Calu3 (cell line): Measurements from ENCODE around the gene RAD51B. TPM values are rescaled to one million over a fixed set of nuclear protein-coding genes. Genes with fewer than 3 reads are reported as not detected.

Experiments used
- BruUV-seq: library from RNA; stranded (reverse); fragments of 400-500 nt; replicated peaks from 2 replicates; lab custom pipeline; 2021; lab: Mats Ljungman, UMichigan
- CTCF ChIA-PET: fragments of 300-600 bp; sonication (Branson Sonifier 250); formaldehyde crosslinking; loops from one replicate; lab custom pipeline; 2022; ENCODE audit warnings: antibody characterized with exemption; lab: Charles Lee
- DNase-seq: peaks from one replicate; pipeline ENCODE4 v3.0.0; 2022
- H3K27ac Mint-ChIP-seq: one replicate; pipeline ENCODE4 v1.8.0; 2022; ENCODE audit warnings: mixed read lengths; ENCODE audit not compliant: unreplicated experiment
- H3K27me3 Mint-ChIP-seq: one replicate; pipeline ENCODE4 v1.8.0; 2022; ENCODE audit warnings: mixed read lengths; ENCODE audit not compliant: unreplicated experiment
- H3K36me3 Mint-ChIP-seq: one replicate; pipeline ENCODE4 v1.8.0; 2022; ENCODE audit warnings: mild to moderate bottlenecking, moderate library complexity, mixed read lengths; ENCODE audit not compliant: insufficient read depth, unreplicated experiment
- H3K4me1 Mint-ChIP-seq: one replicate; pipeline ENCODE4 v1.8.0; 2022; ENCODE audit warnings: mild to moderate bottlenecking, low read depth, mixed read lengths; ENCODE audit not compliant: unreplicated experiment
- H3K4me3 Mint-ChIP-seq: one replicate; pipeline ENCODE4 v1.8.0; 2022; ENCODE audit warnings: mild to moderate bottlenecking, low read depth, moderate library complexity, mixed read lengths; ENCODE audit not compliant: unreplicated experiment
- H3K9me3 Mint-ChIP-seq: one replicate; pipeline ENCODE4 v1.8.0; 2022; ENCODE audit warnings: low read depth, mixed read lengths; ENCODE audit not compliant: unreplicated experiment
- intact Hi-C: fragments of 100-400 bp; cut with micrococcal nuclease; formaldehyde crosslinking; loops from one replicate; pipeline ENCODE4 v1.10.0; 2022; ENCODE audit not compliant: unreplicated experiment
- total RNA-seq: library from RNA; stranded (reverse); gene quantifications from 2 replicates; pipeline ENCODE4 v1.2.3, GENCODE V29; 2022
- TF ChIP-seq, protein P1 (sequence below): fragments of 200-600 bp; IDR thresholded peaks from one replicate; pipeline ENCODE4 v1.8.0; 2022; ENCODE audit warnings: antibody characterized with exemption; ENCODE audit not compliant: unreplicated experiment

RAD51B gene
- total RNA-seq, 1 experiment from 2014 or later, result 24.7 TPM

- H3K9me3 Mint-ChIP-seq, result no peaks in the 10 kb centered on the region
- BruUV-seq, result no TSS peak
- TF ChIP-seq, protein P1, sequence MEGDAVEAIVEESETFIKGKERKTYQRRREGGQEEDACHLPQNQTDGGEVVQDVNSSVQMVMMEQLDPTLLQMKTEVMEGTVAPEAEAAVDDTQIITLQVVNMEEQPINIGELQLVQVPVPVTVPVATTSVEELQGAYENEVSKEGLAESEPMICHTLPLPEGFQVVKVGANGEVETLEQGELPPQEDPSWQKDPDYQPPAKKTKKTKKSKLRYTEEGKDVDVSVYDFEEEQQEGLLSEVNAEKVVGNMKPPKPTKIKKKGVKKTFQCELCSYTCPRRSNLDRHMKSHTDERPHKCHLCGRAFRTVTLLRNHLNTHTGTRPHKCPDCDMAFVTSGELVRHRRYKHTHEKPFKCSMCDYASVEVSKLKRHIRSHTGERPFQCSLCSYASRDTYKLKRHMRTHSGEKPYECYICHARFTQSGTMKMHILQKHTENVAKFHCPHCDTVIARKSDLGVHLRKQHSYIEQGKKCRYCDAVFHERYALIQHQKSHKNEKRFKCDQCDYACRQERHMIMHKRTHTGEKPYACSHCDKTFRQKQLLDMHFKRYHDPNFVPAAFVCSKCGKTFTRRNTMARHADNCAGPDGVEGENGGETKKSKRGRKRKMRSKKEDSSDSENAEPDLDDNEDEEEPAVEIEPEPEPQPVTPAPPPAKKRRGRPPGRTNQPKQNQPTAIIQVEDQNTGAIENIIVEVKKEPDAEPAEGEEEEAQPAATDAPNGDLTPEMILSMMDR, result no peak
- intact Hi-C loops, result no loop called here
- no peak overlapping the region for H3K4me3 Mint-ChIP-seq
- no peak overlapping the region for H3K27ac Mint-ChIP-seq
- no peaks in the 10 kb centered on the region for H3K4me1 Mint-ChIP-seq
- CTCF ChIA-PET, result no interaction called here
- no peaks in the 10 kb centered on the region for H3K36me3 Mint-ChIP-seq
- no peak for DNase-seq
- H3K27me3 Mint-ChIP-seq, result no peaks in the 10 kb centered on the region
These were observed 947.0 kb downstream of the RAD51B start for GRCh38 chr14:68766299-68767247.

DNA sequence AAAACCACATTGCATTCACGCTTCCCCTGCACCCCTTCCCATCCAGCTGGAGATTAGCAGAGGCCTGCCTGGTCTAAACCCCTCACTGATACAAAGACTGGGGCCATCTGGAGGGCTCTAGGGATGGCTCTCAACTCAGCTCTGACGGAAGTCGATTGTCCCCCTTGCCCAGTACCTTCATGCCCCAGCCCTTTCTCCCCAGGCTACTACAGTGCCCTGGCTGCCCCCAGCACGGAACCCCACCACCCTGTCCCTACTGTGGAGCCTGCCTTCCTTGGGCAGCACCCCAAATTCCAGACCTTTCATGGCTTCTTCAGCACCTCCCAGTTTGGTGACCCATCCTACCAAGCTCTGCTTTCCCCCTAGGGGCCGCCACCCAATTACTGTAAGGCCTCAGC, 947.7 kb downstream of the RAD51B start:
- DNase-seq, result no peak
- intact Hi-C loops, result no loop called here
- H3K36me3 Mint-ChIP-seq, result no peaks in the 10 kb centered on the region
- CTCF ChIA-PET, result no interaction called here
- TF ChIP-seq, protein P1, result no peak
- no peaks in the 10 kb centered on the region for H3K27me3 Mint-ChIP-seq
- no TSS peak for BruUV-seq
- no peak overlapping the region for H3K27ac Mint-ChIP-seq
- H3K4me3 Mint-ChIP-seq, result no peak overlapping the region
- no peaks in the 10 kb centered on the region for H3K4me1 Mint-ChIP-seq
- no peaks in the 10 kb centered on the region for H3K9me3 Mint-ChIP-seq

GRCh38 chr14:68768316-68768715, 948.7 kb downstream of the RAD51B start:
- no peaks in the 10 kb centered on the region for H3K27me3 Mint-ChIP-seq
- intact Hi-C loops, result no loop called here
- TF ChIP-seq, protein P1, result no peak
- H3K9me3 Mint-ChIP-seq, result no peaks in the 10 kb centered on the region
- H3K4me3 Mint-ChIP-seq, result no peak overlapping the region
- no peak for DNase-seq
- BruUV-seq, result no TSS peak
- no peaks in the 10 kb centered on the region for H3K4me1 Mint-ChIP-seq
- H3K27ac Mint-ChIP-seq, result no peak overlapping the region
- H3K36me3 Mint-ChIP-seq, result no peaks in the 10 kb centered on the region
- CTCF ChIA-PET, result no interaction called here

DNA sequence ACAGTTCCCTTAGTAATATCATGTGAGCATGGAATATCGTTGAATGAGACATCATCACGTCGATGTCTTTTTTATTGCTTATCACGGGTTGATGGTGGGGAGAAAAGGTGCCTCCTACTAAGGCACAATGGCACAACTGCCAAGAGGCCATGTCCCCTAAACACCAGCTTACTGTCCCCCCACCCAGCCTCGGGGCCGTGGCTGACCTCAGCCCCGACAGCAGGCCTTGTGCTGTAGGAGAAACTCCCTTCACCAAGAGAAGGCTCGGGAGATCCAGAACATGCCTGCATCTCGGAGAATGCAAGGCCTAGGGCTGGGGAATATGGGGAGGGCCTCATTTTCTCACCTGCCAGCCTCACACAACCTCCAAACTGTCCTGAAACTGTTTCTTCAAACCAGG, 950.5 kb downstream of the RAD51B start:
- Mint-ChIP-seq H3K27ac (no peak overlapping the region), H3K4me3 (no peak overlapping the region), H3K27me3 (no peaks in the 10 kb centered on the region), H3K36me3 (no peaks in the 10 kb centered on the region), H3K9me3 (no peaks in the 10 kb centered on the region), H3K4me1 (peaks cover 7% of the 10 kb centered on the region)
- CTCF ChIA-PET, result no interaction called here
- intact Hi-C loops, result no loop called here
- BruUV-seq, result no TSS peak
- TF ChIP-seq, protein P1, result no peak
- DNase-seq, result no peak
